IPS-NIHi11 (cell line): ENCODE measurements around the gene PXDC1.
"Not testable (repeated sequence)": the region's sequence is repeated elsewhere in the genome, so short reads cannot be mapped to it uniquely, and the experiment has no call there.

Experiments used
- DNase-seq: peaks from one replicate; pipeline ENCODE4 v3.0.0; 2012; ENCODE audit warnings: mixed read lengths, low spot score

PXDC1 gene

DNA sequence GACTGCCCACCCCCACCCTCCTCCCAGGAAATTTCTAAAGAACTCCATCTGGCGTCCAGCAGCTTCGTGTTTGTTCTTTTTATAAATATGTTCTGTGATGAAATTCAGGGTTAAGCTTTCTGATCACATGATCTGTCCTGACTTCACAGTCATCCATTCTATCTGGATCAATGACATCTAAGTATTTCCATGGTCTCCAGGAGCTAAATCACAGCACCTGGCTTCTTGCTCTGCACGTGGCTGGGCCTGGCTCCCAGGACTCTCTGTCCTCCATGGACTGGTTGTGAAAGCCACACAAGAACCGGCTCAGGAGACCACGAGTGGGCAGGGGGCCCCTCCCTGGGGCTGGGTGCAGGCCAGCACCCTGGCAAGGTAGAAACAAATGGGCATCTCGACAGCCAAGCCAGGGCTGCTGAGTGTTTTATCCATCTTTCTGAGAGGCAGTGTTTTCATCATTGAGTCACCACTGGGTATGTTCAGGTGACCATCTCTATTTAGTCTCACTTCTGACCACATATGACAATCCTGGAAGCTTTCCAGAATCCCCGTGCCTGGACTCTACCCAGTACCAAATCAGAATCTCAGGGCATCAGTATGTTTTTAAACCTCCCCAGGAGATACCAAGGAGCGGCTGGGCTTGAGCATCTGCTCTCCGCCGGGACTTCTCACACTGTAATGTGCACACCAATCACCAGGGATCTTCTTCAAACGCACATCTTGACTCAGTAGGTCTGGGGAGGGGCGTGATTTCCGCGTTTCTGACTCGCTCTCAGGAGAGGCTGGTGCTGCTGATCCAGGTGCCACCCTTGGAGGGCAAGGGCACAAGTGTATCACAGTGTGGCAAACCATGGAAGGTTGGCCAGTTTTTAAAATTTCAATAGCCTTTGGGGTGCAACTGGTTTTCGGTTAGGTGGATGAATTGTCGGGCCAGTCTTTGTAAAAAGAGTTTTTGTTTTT lies 31.6 kb upstream of the PXDC1 start:
- DNase-seq, result no peak

DNA sequence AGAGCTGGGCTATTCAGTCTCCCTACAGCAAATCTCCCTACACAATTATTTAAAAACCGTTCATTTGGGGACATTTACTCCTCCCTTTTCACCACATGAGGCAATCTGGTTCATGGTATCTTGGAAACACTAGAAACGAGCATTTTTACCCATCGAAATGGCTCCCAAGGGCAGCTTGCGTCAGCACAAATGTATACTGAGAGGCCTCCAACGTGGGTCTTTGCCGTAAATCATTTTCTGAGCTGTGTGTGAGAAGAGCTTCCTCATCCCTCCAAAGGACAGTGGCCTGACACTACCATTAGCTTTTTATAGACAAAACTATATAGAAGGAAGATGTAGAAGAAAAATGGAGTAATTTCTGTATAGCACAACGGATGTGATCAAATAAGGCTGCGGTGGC lies 30.0 kb upstream of the PXDC1 start:
- DNase-seq, result no peak

DNA sequence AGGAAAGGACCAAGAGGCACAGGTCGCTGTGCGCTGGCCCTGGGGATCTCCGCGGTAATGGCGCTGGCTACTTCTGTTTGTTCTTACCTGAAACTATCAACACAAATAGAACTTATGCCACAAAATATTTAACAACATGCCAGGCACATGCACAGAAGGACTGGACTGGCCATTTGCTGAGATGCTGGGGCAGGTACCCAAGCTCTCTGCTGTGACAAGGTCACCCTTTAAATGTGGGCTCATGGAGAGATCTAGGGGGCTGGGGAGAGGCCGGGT lies 28.0 kb upstream of the PXDC1 start:
- no peak for DNase-seq

DNA sequence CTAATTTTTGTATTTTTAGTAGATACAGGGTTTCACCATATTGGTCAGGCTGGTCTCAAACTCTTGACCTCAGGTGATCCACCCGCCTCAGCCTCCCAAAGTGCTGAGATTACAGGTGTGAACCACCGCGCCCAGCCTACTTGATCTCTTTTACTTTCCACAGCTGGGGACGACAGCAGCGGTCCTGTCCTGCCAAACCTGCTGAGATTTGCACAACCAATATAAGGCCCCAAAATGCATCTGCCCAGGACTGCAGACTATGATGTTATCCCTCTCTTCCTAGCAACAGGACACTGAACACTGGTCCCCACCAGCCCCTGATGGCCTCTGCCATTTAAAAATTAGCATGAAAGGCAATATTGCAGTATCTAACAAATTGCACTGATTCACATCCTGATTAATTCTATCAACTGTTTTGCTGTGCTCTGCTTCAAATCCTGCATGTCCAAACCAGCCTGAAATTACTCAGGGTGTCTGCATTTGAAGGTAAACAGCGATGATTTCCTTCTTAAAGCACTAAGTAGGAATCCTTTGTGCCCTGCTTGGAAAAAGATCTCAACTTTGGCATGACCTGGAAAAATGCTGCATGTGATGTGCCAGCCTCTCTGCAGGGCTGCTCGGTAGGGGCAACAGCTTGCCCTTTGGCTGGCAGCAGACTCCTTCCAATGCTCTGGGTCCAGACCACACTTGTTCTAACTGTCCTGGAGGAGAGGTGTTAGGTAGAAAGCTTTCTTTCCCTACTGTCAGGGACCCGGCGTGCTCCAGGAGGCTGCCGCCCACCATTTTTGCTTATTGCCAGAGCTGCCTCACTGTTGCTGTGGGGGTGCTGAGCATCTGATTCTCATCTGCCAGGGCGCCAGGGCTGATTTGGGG lies 27.4 kb upstream of the PXDC1 start:
- no peak for DNase-seq

DNA sequence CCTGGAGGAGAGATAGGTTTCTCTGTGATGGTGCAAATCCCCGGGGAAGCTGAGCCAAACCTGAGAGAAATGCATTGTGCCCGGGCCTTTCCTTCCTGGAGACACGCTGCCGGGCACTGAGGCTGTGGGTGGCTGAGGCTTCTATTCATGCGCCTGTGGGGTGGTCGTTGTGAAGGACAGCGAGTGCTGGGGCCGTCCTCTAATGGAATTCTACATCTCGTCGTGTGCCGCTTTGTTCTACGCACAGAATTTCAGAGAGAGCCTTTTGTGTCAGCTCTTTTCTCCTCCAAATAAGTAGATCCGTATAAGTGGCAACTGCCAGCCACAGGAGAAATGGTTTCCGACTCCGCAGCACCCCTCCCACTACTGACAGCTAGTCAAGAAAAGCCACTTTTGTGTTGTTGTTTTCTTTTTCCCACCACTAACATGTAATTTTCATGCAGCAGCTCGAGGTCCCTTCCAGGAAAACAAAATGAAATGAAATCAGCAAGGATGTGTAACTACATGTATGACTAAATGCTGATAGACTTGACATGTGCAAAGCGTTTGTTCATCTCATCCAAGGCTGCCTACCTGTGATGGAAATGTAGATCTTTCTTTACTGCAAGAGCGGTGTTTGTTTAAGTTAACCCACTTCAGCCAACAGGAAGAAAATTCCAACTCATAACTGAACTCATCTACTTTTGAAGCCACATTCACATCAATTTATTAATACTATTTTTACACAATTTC lies 26.4 kb upstream of the PXDC1 start:
- no peak for DNase-seq

DNA sequence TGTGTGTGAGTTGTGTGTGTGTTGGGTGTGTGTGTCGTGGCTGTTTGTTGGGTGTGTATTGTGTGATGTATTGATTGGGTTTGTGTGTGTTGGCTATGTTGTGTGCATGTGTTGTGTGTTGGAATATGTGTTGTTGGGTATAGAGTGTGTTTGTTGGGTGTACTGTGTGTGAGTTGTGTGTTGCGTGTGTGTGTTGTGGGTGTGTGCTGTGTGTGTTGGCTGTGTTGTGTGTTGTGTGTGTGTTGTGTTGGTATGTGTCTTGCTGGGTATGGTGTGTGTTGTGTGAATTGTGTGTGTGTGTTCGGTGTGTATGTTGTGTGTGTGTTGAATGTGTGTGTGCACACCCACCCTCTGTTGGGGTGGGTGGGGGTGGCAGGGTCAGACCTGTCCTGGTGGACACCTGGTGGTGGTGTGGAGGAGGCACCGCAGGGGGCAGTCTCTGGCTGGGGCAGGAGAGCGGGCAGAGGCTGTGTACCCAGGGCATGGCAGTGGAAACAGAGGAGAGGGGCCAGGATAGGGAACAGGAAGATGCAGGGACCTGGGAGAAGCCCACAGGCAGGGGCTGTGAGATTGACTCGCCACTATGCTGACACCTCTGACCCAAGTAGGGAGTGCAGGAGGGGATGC lies 25.5 kb upstream of the PXDC1 start:
- DNase-seq, result peak; percentile 82

DNA sequence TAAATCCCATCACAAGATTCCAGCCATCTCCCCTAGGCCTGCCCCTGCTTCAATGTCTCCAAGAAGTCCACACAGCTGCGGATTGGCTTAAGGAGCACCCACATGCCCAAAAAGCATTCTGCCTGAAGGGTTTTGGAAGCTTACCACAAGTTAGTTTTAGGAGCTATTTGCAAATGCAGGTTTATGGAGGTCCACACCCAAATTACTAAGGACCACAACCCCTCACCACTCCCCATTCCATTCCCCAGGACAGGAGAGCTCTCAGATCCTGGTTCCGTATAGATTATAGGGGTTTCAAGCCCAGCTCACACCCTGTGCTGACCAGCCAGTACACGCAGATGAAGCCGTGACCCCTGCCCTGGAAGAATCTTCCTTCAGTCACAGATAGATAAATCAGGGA lies 24.3 kb upstream of the PXDC1 start:
- no peak for DNase-seq

DNA sequence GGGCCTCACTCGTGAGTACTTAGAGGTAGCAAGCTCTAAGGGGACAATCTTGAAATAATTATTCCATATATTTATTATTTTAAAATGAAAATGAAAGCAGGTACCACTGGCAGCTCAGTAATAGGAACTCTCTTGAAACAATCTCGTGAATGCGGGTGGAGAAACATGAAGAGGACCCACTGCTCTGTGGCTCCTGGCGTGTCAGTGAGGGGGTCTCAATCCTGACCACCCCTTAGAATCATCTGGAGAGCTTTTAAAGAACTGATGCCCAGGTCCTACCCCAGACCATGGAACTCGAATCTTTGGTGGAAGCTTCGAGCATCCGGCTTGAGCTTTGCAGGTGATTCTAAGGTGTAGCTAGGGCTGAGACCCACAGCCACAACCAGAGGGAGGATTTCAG lies 23.9 kb upstream of the PXDC1 start:
- DNase-seq, result no peak

DNA sequence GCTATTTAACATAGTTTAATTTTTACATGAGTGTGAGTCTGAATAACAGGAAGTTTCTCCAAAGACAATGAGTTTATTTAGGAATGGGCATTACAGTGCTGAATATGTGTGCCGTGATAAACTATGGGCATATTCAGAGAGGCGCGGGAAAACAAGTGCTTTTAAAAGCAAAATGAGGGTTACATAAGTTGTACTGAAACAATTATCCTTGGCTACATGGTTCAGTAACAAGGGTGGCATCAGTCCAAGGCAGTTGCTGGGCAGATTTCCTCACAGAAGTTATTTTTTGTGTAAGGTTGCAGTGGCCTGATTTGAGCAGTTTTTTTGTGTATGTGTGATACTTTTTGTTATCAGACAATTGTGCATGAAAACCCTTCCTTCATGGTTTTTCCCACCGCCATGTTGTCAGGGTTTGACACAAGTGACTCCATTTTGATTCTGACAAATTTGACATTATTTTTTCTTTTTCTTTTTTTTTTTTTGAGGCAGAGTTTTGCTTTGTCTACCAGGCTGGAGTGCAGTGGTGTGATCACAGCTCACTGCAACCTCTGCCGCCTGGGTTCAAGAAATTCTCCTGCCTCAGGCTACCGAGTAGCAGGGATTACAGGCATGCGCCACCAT lies 22.3 kb upstream of the PXDC1 start:
- DNase-seq, result no peak

DNA sequence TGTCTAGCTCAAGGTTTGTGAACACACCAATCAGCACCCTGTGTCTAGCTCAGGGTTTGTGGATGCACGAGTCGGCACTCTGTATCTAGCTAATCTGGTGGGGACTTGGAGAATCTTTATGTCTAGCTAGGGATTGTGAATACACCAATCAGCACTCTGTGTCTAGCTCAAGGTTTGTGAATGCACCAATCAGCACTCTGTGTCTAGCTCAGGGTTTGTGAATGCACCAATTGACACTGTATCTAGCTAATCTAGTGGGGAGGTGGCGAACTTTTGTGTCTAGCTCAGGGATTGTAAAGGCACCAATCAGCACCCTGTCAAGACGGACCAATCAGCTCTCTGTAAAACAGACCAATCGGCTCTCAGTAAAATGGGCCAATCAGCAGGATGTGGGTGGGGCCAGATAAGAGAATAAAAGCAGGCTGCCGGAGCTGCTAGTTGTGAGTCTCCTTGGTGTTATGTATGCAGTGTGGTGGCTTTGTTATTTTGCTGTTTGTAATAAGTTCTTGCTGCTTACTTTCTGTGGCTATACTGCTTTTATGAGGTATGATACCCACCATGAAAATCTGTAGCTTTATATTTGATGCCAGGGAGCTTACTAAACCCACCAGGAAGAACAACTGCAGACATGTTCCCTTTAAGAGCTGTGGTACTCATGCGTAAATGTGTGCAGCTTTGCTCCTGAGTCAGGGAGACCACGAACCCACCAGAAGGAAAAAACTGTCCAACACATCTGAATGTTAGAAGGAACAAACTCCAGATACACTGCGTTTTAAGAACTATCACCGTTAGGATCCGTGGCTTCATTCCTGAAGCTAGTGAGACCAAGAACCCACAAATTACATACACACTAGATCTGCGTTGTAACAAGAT lies 20.9 kb upstream of the PXDC1 start:
- not testable (repeated sequence) for DNase-seq

DNA sequence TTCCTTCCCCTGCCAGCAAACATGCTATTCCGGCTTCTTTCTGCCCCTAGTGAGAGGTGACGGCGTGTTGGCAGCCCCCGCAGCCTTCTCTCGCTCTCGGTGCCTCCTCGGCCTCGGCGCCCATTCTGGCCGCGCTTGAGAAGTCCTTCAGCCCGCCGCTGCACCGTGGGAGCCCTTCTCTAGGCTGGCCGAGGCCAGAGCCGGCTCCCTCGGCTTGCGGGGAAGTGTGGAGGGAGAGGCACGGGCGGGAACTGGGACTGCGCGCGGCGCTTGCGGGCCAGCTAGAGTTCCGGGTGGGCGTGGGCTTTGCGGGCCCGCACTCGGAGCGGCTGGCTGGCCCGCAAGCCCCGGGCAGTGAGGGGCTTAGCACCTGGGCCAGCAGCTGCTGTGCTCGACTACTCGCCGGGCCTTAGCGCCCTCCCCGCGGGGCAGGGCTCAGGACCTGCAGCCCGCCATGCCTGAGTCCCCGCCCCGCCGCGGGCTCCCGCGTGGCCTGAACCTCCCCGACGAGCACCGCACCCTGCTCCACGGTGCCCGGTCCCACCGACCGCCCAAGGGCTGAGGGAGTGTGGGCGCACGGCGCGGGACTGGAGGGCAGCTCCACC lies 20.0 kb upstream of the PXDC1 start:
- DNase-seq, result no peak

DNA sequence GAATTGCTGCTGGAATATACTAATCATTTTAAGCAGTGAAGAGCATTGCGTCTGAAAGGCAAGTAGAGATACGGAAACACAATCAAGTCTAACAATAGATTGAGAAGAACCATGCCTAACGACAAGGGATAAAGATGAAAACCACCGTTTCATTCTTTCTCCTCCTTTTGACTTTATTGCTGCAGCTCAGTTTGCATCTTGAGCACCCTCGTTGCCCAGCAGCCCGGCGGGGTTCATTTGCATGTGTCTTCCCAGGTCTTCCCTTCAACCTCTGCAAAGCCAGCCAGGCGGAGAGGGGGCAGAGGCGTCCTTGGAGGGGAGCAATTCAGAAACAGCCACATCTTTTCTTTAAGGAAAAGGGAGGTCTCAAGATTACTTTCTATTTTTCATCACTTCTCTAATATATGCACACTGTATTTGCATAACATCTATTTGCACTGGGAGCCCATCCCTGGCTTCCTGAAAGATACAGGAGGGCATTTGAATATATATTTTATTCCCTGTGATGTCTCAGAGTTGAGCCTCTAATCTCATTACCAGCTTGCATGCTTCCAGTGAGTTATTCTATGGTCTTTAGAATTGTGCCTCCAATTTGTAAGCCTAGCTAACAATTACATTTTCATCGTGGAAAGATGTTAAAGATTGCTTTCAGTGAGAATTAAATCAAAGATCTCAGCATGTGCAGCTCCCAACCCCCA lies 18.7 kb upstream of the PXDC1 start:
- DNase-seq, result peak; percentile 56

DNA sequence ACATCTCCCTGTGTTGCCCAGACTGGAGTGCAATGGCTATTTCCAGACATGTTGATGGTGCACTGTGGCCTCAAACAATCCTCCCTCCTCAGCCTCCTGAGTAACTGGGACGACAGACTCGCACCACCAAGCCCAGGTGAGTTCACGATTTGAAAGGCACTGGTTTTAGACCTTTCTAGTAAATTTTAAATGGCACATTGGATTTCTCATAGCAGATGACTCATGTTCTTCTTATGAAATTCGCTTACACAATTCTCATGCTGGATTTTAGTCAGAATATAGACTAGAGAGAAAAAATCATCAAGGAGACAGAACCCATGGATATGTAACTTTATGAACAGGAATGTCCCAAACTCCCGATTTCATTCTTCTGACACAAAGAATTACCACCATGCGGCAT lies 18.1 kb upstream of the PXDC1 start:
- DNase-seq, result no peak

DNA sequence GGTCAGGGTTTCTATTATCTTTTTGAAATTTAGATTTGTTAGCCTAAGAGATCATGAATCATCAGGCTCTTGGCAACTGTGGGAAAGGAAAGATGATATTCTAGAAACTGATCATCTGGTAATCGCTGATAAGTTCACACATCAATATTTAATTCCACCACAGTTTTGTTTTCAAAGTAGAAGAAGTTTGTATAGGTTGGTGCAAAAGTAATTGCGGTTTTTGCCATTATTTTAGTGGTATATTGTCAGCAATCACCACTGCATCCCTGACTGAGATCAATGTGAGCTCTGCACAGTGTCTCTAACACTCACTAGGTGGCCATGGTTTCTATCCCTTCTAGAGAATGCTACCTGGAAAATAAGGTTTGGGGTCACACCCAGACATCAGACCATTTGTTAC lies 17.0 kb upstream of the PXDC1 start:
- DNase-seq, result no peak

DNA sequence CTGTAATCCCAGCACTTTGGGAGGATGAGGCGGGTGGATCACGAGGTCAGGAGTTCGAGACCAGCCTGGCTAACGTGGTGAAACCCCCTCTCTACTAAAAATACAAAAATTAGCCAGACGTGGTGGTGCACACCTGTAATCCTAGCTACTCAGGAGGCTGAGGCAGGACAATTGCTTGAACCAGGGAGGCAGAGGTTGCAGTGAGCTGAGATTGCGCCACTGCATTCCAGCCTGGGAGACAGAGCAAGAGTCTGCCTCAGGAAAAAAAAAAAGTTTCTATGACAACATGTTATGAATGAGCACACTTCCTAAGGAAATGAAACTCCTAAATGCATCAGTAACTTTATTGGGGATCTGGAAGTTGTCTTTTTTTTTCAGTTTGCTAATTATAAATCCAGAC lies 16.0 kb upstream of the PXDC1 start:
- DNase-seq, result not testable (repeated sequence)

DNA sequence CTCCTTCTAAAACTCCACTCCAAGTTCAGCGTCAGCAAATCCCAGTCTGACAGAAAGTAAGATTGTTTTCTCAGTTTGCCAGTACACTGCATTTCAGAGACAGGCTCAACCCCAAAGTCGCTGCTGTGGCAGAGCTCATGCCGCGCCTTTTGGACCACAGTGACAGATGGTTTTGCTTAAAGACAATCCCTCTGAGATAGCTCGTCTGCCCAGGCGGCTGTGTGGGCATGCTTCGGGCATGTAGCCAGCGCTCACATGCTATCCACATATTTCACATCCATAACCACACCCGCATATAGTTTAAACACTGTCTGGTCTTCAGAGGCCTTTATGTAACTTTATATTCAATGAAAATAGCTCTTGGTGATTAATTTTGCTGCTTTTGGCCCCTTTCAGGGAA lies 14.7 kb upstream of the PXDC1 start:
- no peak for DNase-seq

DNA sequence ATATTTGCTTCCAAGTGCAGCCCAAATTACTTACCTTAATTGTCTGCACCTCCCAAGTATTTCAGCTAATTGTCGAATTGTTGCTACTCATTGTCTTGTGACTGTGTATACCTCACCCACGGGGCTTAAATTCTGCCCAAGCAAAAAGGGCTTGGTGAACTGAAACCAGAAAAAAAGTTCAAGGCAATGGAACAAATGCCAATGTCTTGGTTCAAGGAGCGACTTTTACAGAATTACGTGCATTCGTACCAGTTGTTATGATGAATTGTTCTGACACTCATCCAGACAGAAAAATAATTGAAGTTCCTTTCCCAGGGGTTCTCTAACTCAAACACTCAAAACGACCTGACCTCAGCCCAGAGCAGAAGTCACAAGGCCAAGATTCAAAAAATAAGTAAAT lies 13.9 kb upstream of the PXDC1 start:
- no peak for DNase-seq

DNA sequence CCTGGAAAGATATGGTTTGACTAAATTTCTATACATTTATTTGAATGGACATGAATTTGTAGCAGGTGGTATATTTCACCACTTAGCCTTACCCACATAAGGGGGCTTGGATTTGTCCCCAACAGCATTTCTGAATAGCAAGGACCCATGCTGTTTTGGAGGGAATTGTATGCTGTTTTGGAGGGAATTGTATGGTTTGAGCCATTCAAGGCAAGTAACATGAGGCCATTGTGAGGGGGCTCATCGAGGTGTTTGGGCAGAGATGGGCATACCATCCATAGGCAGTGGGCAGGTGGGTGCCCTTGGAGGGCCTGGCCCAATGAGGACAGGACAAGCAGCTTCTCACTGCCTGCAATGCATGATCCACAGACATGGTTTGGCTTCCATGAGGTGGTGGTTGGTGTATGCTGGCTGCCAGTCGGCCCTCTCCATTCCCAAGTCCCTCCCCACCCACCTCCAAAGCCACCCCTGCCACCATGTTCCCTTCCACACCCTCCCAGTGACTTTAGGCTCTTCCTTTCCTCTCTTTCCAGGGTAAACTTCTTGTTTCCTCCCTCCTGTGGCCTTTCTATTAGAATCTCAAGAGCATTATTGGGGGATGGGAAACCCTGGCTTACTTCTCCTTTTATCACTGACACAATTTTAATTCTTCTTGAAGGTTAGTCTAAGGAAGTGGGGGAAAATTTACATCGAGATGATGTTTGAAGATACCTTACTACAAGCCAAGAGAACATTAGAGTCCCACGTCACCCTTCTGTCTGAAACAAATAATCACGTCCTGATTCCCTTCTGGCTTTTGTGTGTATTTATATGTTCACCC lies 13.2 kb upstream of the PXDC1 start:
- no peak for DNase-seq

DNA sequence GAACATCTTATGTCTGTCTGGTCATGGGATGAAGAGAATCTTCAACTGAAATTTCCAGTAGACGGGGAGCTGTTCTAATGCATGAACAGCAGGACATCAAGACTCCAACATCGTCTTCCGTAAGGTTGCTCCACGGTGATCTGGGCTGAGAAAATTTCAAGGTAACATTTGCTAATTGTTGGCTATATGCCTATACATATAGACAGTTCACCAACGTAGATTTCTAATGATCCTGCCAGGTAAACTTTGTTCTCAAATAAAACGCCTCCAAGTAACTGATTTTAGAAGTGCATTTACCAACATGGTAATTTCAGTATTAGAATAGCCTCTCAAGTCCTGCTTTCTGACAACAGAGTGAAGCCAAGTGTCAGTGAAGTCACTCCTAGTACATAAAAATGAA lies 11.3 kb upstream of the PXDC1 start:
- no peak for DNase-seq
